ENCODE results near the gene ME2.
"Not testable (repeated sequence)": the region's sequence is repeated elsewhere in the genome, so short reads cannot be mapped to it uniquely, and the experiment has no call there.

The ME2 gene

GRCh38 chr18:50878345-50879301 is at the start of gene ME2:
ME2 (plus strand) TSS chr18:50879118; CDS start chr18:50895821, 16,703 bp downstream.
- in situ Hi-C loops (cut with MboI; ENCODE audit: low sequenced_read_pairs) = no loop called here

GRCh38 chr18:50829644-50830043 is 49.3 kb upstream of the ME2 start:
- in situ Hi-C loops (cut with MboI; ENCODE audit: low sequenced_read_pairs) = loop anchor here (25.0 kb wide), 1 partner anchor 208 kb away; the partner anchor contains the start of gene SMAD4

GRCh38 chr18:50830544-50830943 is 48.4 kb upstream of the ME2 start:
- in situ Hi-C loops (cut with MboI; ENCODE audit: low sequenced_read_pairs) = loop anchor here (25.0 kb wide), 1 partner anchor 207 kb away; the partner anchor contains the start of gene SMAD4

- in situ Hi-C loops (cut with MboI; ENCODE audit: low sequenced_read_pairs) = loop anchor here (25.0 kb wide), 1 partner anchor 205 kb away; the partner anchor contains the start of gene SMAD4
Observed at GRCh38 chr18:50832754-50833153, 46.2 kb upstream of the ME2 start.

GRCh38 chr18:50833496-50833895 is 45.4 kb upstream of the ME2 start:
- in situ Hi-C loops (cut with MboI; ENCODE audit: low sequenced_read_pairs) = loop anchor here (25.0 kb wide), 1 partner anchor 204 kb away; the partner anchor contains the start of gene SMAD4

- in situ Hi-C loops (cut with MboI; ENCODE audit: low sequenced_read_pairs) = loop anchor here (25.0 kb wide), 1 partner anchor 201 kb away; the partner anchor contains the start of gene SMAD4
Observed at GRCh38 chr18:50836521-50836957, 42.4 kb upstream of the ME2 start.

- in situ Hi-C loops (cut with MboI; ENCODE audit: low sequenced_read_pairs) = loop anchor here (25.0 kb wide), 1 partner anchor 198 kb away; the partner anchor contains the start of gene SMAD4
Observed at GRCh38 chr18:50839341-50839740, 39.6 kb upstream of the ME2 start.

- in situ Hi-C loops (cut with MboI; ENCODE audit: low sequenced_read_pairs) = loop anchor here (25.0 kb wide), 1 partner anchor 197 kb away; the partner anchor contains the start of gene SMAD4
Observed at GRCh38 chr18:50839996-50840395, 38.9 kb upstream of the ME2 start.

- in situ Hi-C loops (cut with MboI; ENCODE audit: low sequenced_read_pairs) = loop anchor here (25.0 kb wide), 1 partner anchor 194 kb away; the partner anchor contains the start of gene SMAD4
Observed at GRCh38 chr18:50842846-50843245, 36.1 kb upstream of the ME2 start.

- in situ Hi-C loops (cut with MboI; ENCODE audit: low sequenced_read_pairs) = loop anchor here (25.0 kb wide), 1 partner anchor 193 kb away; the partner anchor contains the start of gene SMAD4
Observed at GRCh38 chr18:50844554-50844953, 34.4 kb upstream of the ME2 start.

- in situ Hi-C loops (cut with MboI; ENCODE audit: low sequenced_read_pairs) = loop anchor here (25.0 kb wide), 1 partner anchor 192 kb away; the partner anchor contains the start of gene SMAD4
Observed at GRCh38 chr18:50844960-50845359, 34.0 kb upstream of the ME2 start.

GRCh38 chr18:50847192-50847591 is 31.7 kb upstream of the ME2 start:
- in situ Hi-C loops (cut with MboI; ENCODE audit: low sequenced_read_pairs) = loop anchor here (25.0 kb wide), 1 partner anchor 190 kb away; the partner anchor contains the start of gene SMAD4

GRCh38 chr18:50848061-50848551 is 30.8 kb upstream of the ME2 start:
- in situ Hi-C loops (cut with MboI; ENCODE audit: low sequenced_read_pairs) = loop anchor here (25.0 kb wide), 1 partner anchor 189 kb away; the partner anchor contains the start of gene SMAD4

- in situ Hi-C loops (cut with MboI; ENCODE audit: low sequenced_read_pairs) = loop anchor here (25.0 kb wide), 1 partner anchor 188 kb away; the partner anchor contains the start of gene SMAD4
Observed at GRCh38 chr18:50848991-50849390, 29.9 kb upstream of the ME2 start.

- in situ Hi-C loops (cut with MboI; ENCODE audit: low sequenced_read_pairs) = loop anchor here (25.0 kb wide), 1 partner anchor 188 kb away; the partner anchor contains the start of gene SMAD4
Observed at GRCh38 chr18:50849419-50849821, 29.5 kb upstream of the ME2 start.

GRCh38 chr18:50850307-50851065 is 28.4 kb upstream of the ME2 start:
- in situ Hi-C loops (cut with MboI; ENCODE audit: low sequenced_read_pairs) = no loop called here

- in situ Hi-C loops (cut with MboI; ENCODE audit: low sequenced_read_pairs) = no loop called here
Observed at GRCh38 chr18:50853863-50854271, 25.1 kb upstream of the ME2 start.

- in situ Hi-C loops (cut with MboI; ENCODE audit: low sequenced_read_pairs) = no loop called here
Observed at GRCh38 chr18:50855976-50856757, 22.8 kb upstream of the ME2 start.

GRCh38 chr18:50857166-50857565 is 21.8 kb upstream of the ME2 start:
- in situ Hi-C loops (cut with MboI; ENCODE audit: low sequenced_read_pairs) = not testable (repeated sequence)

All from HL-60/S4 treated with retinoic acid at 250 ng/mL for 4 days and 3 days (cell line).